Vagina (tissue), 2 donors: ENCODE data around the gene CLPTM1.

Experiments
- CTCF ChIP-seq, 3 experiments: fragments of 450-650 bp in 2 of 3; fragments of 200-600 bp in 1 of 3; sonication (generic) in 1 of 3; IDR thresholded peaks; one replicate each; pipeline ENCODE4 v1.5.1; 2017 to 2019; ENCODE audit warnings: antibody characterized with exemption in 3 of 3, mild to moderate bottlenecking in 2 of 3, moderate library complexity in 2 of 3
- POLR2AphosphoS5 ChIP-seq, 2 donors: sonication (generic); formaldehyde crosslinking; IDR thresholded peaks; one replicate each; pipeline ENCODE4 v1.9.0; 2017; ENCODE audit warnings: antibody characterized with exemption in 2 of 2, mild to moderate bottlenecking in 2 of 2, low read depth in 1 of 2; ENCODE audit not compliant: insufficient read depth in 1 of 2

- TF ChIP-seq CTCF (IDR thresholded peaks at IDR 0.05) (no peak), POLR2AphosphoS5 (IDR thresholded peaks at IDR 0.05; ENCODE audit: insufficient read depth in 1 of 2, low read depth in 1 of 2) (no peak)
Observed at GRCh38 chr19:44927746-44928145, 27.4 kb upstream of the CLPTM1 start.
